Measurements from ENCODE around the gene GSN. TPM values are rescaled to one million over a fixed set of nuclear protein-coding genes. Genes with fewer than 3 reads are reported as not detected.

The GSN gene
- total and polyA plus RNA-seq, 2 experiments from 2014 or later = 268 to 310 TPM

- Histone ChIP-seq H3K36me3 (peaks cover 11% of the 10 kb centered on the region), H3K27ac (no peak overlapping the region), H3K4me1 (ENCODE audit: low read depth) (no peaks in the 10 kb centered on the region), H3K9me3 (ENCODE audit: low read depth) (no peaks in the 10 kb centered on the region), H3K27me3 (no peaks in the 10 kb centered on the region), H3K4me3 (no peak overlapping the region)
- no peak for TF ChIP-seq CTCF (IDR thresholded peaks at IDR 0.05; ENCODE audit: low read depth, low read length)
- no peak for DNase-seq (ENCODE audit: low read depth in 1 of 2, low spot score in 1 of 2)
Observed at GRCh38 chr9:121333950-121334773, 66.2 kb downstream of the GSN start.

GRCh38 chr9:121336665-121337064, 68.7 kb downstream of the GSN start:
- peaks cover 5% of the 10 kb centered on the region for H3K4me1 ChIP-seq (ENCODE audit: low read depth)
- no peak for DNase-seq (ENCODE audit: low read depth in 1 of 2, low spot score in 1 of 2)
- H3K36me3 ChIP-seq = no peaks in the 10 kb centered on the region
- TF ChIP-seq CTCF (IDR thresholded peaks at IDR 0.05; ENCODE audit: low read depth, low read length) = no peak
- H3K9me3 ChIP-seq (ENCODE audit: low read depth) = no peaks in the 10 kb centered on the region
- H3K27me3 ChIP-seq = no peaks in the 10 kb centered on the region
- no peak overlapping the region for H3K4me3 ChIP-seq
- H3K27ac ChIP-seq = no peak overlapping the region

- DNase-seq (ENCODE audit: low read depth in 1 of 2, low spot score in 1 of 2) = no peak
- Histone ChIP-seq H3K4me3 (no peak overlapping the region), H3K4me1 (ENCODE audit: low read depth) (peaks cover 5% of the 10 kb centered on the region), H3K9me3 (ENCODE audit: low read depth) (no peaks in the 10 kb centered on the region), H3K36me3 (no peaks in the 10 kb centered on the region), H3K27ac (peak overlapping the region; percentile 2), H3K27me3 (no peaks in the 10 kb centered on the region)
- no peak for TF ChIP-seq CTCF (IDR thresholded peaks at IDR 0.05; ENCODE audit: low read depth, low read length)
Observed at GRCh38 chr9:121339437-121339836, 71.5 kb downstream of the GSN start.

DNA sequence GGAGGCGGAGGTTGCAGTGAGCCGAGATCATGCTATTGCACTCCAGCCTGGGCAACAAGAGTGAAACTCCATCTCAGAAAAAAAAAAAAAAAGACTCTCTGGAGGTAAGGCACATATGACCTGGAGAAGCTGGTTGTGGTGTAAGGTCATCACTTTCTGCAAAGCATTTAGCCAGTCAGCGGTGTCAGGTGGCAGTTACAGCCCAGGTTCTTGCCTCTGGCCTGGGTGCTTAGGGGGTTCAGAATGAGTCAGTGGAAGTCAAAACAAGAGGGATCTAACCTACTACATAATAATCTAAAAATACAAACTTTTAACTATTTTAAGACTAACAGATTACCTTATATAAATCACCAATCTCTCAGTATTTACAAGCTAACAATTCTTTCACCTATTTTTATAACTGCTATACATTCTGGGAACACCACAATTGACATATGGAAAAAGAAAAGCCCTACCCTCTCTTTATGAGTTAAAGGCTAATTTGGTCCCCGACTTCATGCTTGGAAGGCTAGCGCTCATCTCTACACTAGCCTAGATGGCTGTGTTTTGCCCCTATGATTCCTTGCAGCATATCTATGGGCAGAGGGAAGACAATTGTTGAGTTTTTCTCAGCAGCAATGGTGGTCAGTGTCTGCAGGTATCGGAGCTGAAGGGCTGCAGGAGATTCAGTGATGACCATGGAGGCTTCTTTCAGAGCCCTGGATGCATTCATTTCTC, 72.9 kb downstream of the GSN start:
- Histone ChIP-seq H3K27me3 (no peaks in the 10 kb centered on the region), H3K4me3 (no peak overlapping the region), H3K9me3 (ENCODE audit: low read depth) (no peaks in the 10 kb centered on the region), H3K36me3 (no peaks in the 10 kb centered on the region), H3K27ac (no peak overlapping the region), H3K4me1 (ENCODE audit: low read depth) (peaks cover 5% of the 10 kb centered on the region)
- TF ChIP-seq CTCF (IDR thresholded peaks at IDR 0.05; ENCODE audit: low read depth, low read length) = no peak
- no peak for DNase-seq (ENCODE audit: low read depth in 1 of 2, low spot score in 1 of 2)

GRCh38 chr9:121344184-121344583, 76.2 kb downstream of the GSN start:
- Histone ChIP-seq H3K27ac (no peak overlapping the region), H3K4me3 (no peak overlapping the region), H3K27me3 (no peaks in the 10 kb centered on the region), H3K36me3 (no peaks in the 10 kb centered on the region), H3K9me3 (ENCODE audit: low read depth) (no peaks in the 10 kb centered on the region), H3K4me1 (ENCODE audit: low read depth) (peaks cover 5% of the 10 kb centered on the region)
- no peak for TF ChIP-seq CTCF (IDR thresholded peaks at IDR 0.05; ENCODE audit: low read depth, low read length)
- DNase-seq (ENCODE audit: low read depth in 1 of 2, low spot score in 1 of 2) = no peak

Measured in cardiac muscle cell (in vitro differentiated cells and primary cell).